Ovary (tissue), 9 donors: ENCODE results near the gene OSBPL9. TPM values are rescaled to one million over a fixed set of nuclear protein-coding genes. Genes with fewer than 3 reads are reported as not detected.

Experiments
- DNase-seq, 5 donors: peaks; one replicate each; pipeline ENCODE4 v3.0.0-alpha.2; 2019 to 2020
- H3K27ac ChIP-seq, 2 donors: fragments of 200-600 bp; one replicate each; pipeline versions ENCODE4 v1.5.1 to v1.8.0; 2019 to 2022
- H3K27me3 ChIP-seq: fragments of 200-600 bp; one replicate; pipeline ENCODE4 v1.8.0; 2022
- H3K36me3 ChIP-seq: fragments of 200-600 bp; sonication (generic); one replicate; pipeline ENCODE4 v1.5.1; 2019
- H3K4me1 ChIP-seq: one replicate; pipeline ENCODE4 v1.8.1; 2013; ENCODE audit warnings: mild to moderate bottlenecking, moderate library complexity; ENCODE audit not compliant: insufficient read depth
- H3K4me3 ChIP-seq: fragments of 200-600 bp; sonication (generic); one replicate; pipeline ENCODE4 v1.5.1; 2017
- H3K9me3 ChIP-seq, 2 donors: fragments of 200-600 bp in 1 of 2; sonication (generic) in 1 of 2; one replicate each; pipeline versions ENCODE4 v1.5.1 to v1.8.1; 2013 to 2019; ENCODE audit warnings: mild to moderate bottlenecking in 1 of 2, moderate library complexity in 1 of 2
- CTCF ChIP-seq, 3 donors: fragments of 450-650 bp in 2 of 3; fragments of 200-600 bp in 1 of 3; IDR thresholded peaks; one replicate each; pipeline versions ENCODE4 v1.5.1 to v1.8.0; 2016 to 2022; ENCODE audit warnings: antibody characterized with exemption in 3 of 3, mild to moderate bottlenecking in 1 of 3
- EP300 ChIP-seq: sonication (generic); formaldehyde crosslinking; IDR thresholded peaks from one replicate; pipeline ENCODE4 v1.6.1; 2017; ENCODE audit warnings: antibody characterized with exemption
- POLR2A ChIP-seq: fragments of 450-650 bp; IDR thresholded peaks from one replicate; pipeline ENCODE4 v1.6.1; 2017; ENCODE audit warnings: antibody characterized with exemption, mild to moderate bottlenecking, moderate library complexity
- WGBS, 3 donors: extraction: QIAGEN DNeasy Blood & Tissue Kit in 1 of 3; methylation state at CpG; one replicate each; pipeline versions ENCODE4 v1.1.5 to v1.1.7; 2013 to 2017; 5-methylcytosine and 5-hydroxymethylcytosine counted together
- intact Hi-C, 4 donors: fragments of 100-400 bp; cut with DNase I; formaldehyde crosslinking; loops; one replicate each; pipeline versions ENCODE4 v1.11.0 to v1.15.1; 2022 to 2023
- polyA plus RNA-seq, 2 donors: library from polyadenylated mRNA; stranded (reverse); fragments of 200-250 nt in 1 of 2; fragments of 350-450 nt in 1 of 2; fragmentation: Illumina TruSeq in 1 of 2; extraction: RNeasy Lipid Tissue Mini Kit (QIAGEN cat#74804) in 1 of 2; gene quantifications; one replicate each; pipeline ENCODE4 v1.2.3, GENCODE V29; 2013 to 2014
- total RNA-seq, 7 donors: library from RNA; depleted of rRNA in 2 of 7; stranded (reverse); fragments of >200 nt in 2 of 7; fragmentation: NEBNext Ultra II Directional in 3 of 7; extraction: Animal tissue kit (Norgen Biotek cat#: 25700) in 3 of 7; gene quantifications; one replicate each; pipeline versions ENCODE4 v1.1.0 to v1.2.4, GENCODE V29; 2016 to 2023
- donor health status: DM: no; HTN: no; CAD: no; lungs with moderate emphysema.
- donor health status: DM: no; HTN: no; CAD: no.
- donor health status: Bipolar disorder and iron deficiency.
- donor health status: DM: yes; HTN: yes; CAD: no.
- donor health status: DM: no; HTN: no; CAD: no.
- donor health status: DM: yes; HTN: yes; CAD: no.

OSBPL9 gene
- total and polyA plus RNA-seq, 9 donors, result 53.1 to 92.4 (median 72.6) TPM

GRCh38 chr1:51768971-51769588, 152.2 kb downstream of the OSBPL9 start:
- no peaks in the 10 kb centered on the region for H3K36me3 ChIP-seq
- DNase-seq, result peak in 2 of 5 donors; percentile 18 to 57
- H3K27me3 ChIP-seq, result no peaks in the 10 kb centered on the region
- WGBS, 3 donors, result 19% methylated on average over 6 of the region's 6 CpGs
- H3K27ac ChIP-seq, result no peak overlapping the region
- intact Hi-C loops, result loop anchor here (10.0 kb wide), 2 partner anchors 144 to 154 kb away; partner anchors contain the start of gene OSBPL9 (in 1 of the 4)
- no peaks in the 10 kb centered on the region for H3K9me3 ChIP-seq
- peaks cover 3% of the 10 kb centered on the region for H3K4me1 ChIP-seq
- H3K4me3 ChIP-seq, result no peak overlapping the region
- no peak for TF ChIP-seq EP300
- no peak for TF ChIP-seq POLR2A
- peak; percentile 69 to 81 (median 76) for TF ChIP-seq CTCF (IDR thresholded peaks at IDR 0.05)

- no peak overlapping the region for H3K27ac ChIP-seq
- intact Hi-C loops, result no loop called here
- H3K4me3 ChIP-seq, result no peak overlapping the region
- H3K36me3 ChIP-seq, result no peaks in the 10 kb centered on the region
- TF ChIP-seq CTCF (IDR thresholded peaks at IDR 0.05), result no peak
- no peak for TF ChIP-seq POLR2A
- TF ChIP-seq EP300, result no peak
- peaks cover 2% of the 10 kb centered on the region for H3K4me1 ChIP-seq
- no peaks in the 10 kb centered on the region for H3K27me3 ChIP-seq
- H3K9me3 ChIP-seq, result no peaks in the 10 kb centered on the region
- no peak for DNase-seq
Observed at GRCh38 chr1:51776408-51776807, 159.5 kb downstream of the OSBPL9 start.

GRCh38 chr1:51780927-51781326, 164.0 kb downstream of the OSBPL9 start:
- Histone ChIP-seq H3K4me3 (no peak overlapping the region), H3K27ac (no peak overlapping the region), H3K4me1 (peaks cover 5% of the 10 kb centered on the region), H3K9me3 (no peaks in the 10 kb centered on the region), H3K36me3 (no peaks in the 10 kb centered on the region), H3K27me3 (no peaks in the 10 kb centered on the region)
- DNase-seq, result no peak
- TF ChIP-seq CTCF (IDR thresholded peaks at IDR 0.05) (no peak), POLR2A (no peak), EP300 (no peak)
- 97% methylated on average over 3 of the region's 3 CpGs for whole genome bisulfite sequencing, 3 donors
- intact Hi-C loops, result no loop called here

GRCh38 chr1:51784997-51785421, 168.1 kb downstream of the OSBPL9 start:
- Histone ChIP-seq H3K9me3 (no peaks in the 10 kb centered on the region), H3K27me3 (no peaks in the 10 kb centered on the region), H3K4me3 (no peak overlapping the region), H3K36me3 (no peaks in the 10 kb centered on the region), H3K27ac (no peak overlapping the region), H3K4me1 (peaks cover 5% of the 10 kb centered on the region)
- intact Hi-C loops, result no loop called here
- 35 to 58% (median 47%) methylated on average over 4 of the region's 4 CpGs for WGBS, 3 donors
- DNase-seq, result no peak
- no peak for TF ChIP-seq CTCF (IDR thresholded peaks at IDR 0.05)
- TF ChIP-seq EP300, result no peak
- TF ChIP-seq POLR2A, result no peak
